ENCODE data around the gene EPAS1.

DNA sequence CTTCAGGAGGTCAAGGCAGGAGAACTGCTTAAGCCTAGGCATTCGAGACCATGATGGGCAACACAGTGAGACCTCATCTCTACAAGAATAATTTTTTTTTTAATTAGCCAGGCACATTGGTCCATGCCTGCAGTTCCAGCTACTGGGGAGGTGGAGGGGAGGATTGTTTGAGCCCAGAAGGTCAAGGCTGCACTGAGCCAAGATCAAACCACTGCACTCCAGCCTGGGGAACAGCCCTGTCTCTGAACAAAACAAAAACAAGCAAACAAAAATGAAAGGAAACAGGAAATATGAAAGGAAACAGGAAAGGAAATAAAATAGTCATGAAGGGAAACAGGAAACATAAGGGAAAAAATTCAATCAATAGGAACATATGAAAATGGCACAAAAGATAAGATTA lies 117.5 kb downstream of the EPAS1 start:
- TF ChIP-seq, protein P1, sequence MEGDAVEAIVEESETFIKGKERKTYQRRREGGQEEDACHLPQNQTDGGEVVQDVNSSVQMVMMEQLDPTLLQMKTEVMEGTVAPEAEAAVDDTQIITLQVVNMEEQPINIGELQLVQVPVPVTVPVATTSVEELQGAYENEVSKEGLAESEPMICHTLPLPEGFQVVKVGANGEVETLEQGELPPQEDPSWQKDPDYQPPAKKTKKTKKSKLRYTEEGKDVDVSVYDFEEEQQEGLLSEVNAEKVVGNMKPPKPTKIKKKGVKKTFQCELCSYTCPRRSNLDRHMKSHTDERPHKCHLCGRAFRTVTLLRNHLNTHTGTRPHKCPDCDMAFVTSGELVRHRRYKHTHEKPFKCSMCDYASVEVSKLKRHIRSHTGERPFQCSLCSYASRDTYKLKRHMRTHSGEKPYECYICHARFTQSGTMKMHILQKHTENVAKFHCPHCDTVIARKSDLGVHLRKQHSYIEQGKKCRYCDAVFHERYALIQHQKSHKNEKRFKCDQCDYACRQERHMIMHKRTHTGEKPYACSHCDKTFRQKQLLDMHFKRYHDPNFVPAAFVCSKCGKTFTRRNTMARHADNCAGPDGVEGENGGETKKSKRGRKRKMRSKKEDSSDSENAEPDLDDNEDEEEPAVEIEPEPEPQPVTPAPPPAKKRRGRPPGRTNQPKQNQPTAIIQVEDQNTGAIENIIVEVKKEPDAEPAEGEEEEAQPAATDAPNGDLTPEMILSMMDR (IDR thresholded peaks at IDR 0.05) = no peak
- TF ChIP-seq POLR2A (IDR thresholded peaks at IDR 0.05) = no peak
